ENCODE results near the gene ROR2. TPM values are rescaled to one million over a fixed set of nuclear protein-coding genes. Genes with fewer than 3 reads are reported as not detected.

ROR2 gene
- total and polyA plus RNA-seq, 7 donors = 0.46 to 81.7 (median 51.4) TPM

- H3K36me3 ChIP-seq = no peaks in the 10 kb centered on the region
- H3K27ac ChIP-seq = no peak overlapping the region
- no peak overlapping the region for H3K4me3 ChIP-seq
- TF ChIP-seq POLR2A (IDR thresholded peaks at IDR 0.05) = no peak
- no peak for TF ChIP-seq POLR2AphosphoS5 (IDR thresholded peaks at IDR 0.05)
- TF ChIP-seq EP300 (IDR thresholded peaks at IDR 0.05) = no peak
- no peak for TF ChIP-seq CTCF (IDR thresholded peaks at IDR 0.05)
- H3K9me3 ChIP-seq = peaks cover 0 to 1% (median 0%) of the 10 kb centered on the region in 4 donors
- H3K4me1 ChIP-seq = peaks cover 0 to under 1% (median under 1%) of the 10 kb centered on the region in 4 donors
- no peaks in the 10 kb centered on the region for H3K27me3 ChIP-seq
- no peak for DNase-seq
- intact Hi-C loops (cut with DNase I) = no loop called here
- 80 to 88% methylated on average over 1 of the region's 1 CpG for WGBS, 2 donors
Measured at GRCh38 chr9:91960367-91960766, 10.3 kb upstream of the ROR2 start.

- H3K27ac ChIP-seq = no peak overlapping the region
- peaks cover 0 to 12% (median 8%) of the 10 kb centered on the region in 4 donors for H3K4me1 ChIP-seq
- TF ChIP-seq POLR2A (IDR thresholded peaks at IDR 0.05) = no peak
- no peak for TF ChIP-seq POLR2AphosphoS5 (IDR thresholded peaks at IDR 0.05)
- no peak for TF ChIP-seq CTCF (IDR thresholded peaks at IDR 0.05)
- no peak for TF ChIP-seq EP300 (IDR thresholded peaks at IDR 0.05)
- DNase-seq = peak; percentile 86
- intact Hi-C loops (cut with DNase I) = no loop called here
- WGBS, 2 donors = 89% methylated on average over 5 of the region's 5 CpGs
- no peaks in the 10 kb centered on the region for H3K36me3 ChIP-seq
- H3K27me3 ChIP-seq = no peaks in the 10 kb centered on the region
- no peak overlapping the region for H3K4me3 ChIP-seq
- H3K9me3 ChIP-seq = peaks cover 0 to 1% (median 0%) of the 10 kb centered on the region in 4 donors
Measured at GRCh38 chr9:91958174-91958573, 8.1 kb upstream of the ROR2 start.

- TF ChIP-seq CTCF (IDR thresholded peaks at IDR 0.05) (peak; percentile 52 to 73 (median 65)), POLR2AphosphoS5 (IDR thresholded peaks at IDR 0.05) (no peak)
- WGBS, 2 donors = 19 to 27% methylated on average over 6 of the region's 6 CpGs
- Histone ChIP-seq H3K4me1 (peaks cover 0 to 23% (median 18%) of the 10 kb centered on the region in 4 donors), H3K27me3 (no peaks in the 10 kb centered on the region), H3K27ac (peak overlapping the region in 3 of 4 donors; percentile 19 to 55 (median 38)), H3K9me3 (no peaks in the 10 kb centered on the region), H3K4me3 (peak overlapping the region in 1 of 4 donors; percentile 24), H3K36me3 (no peaks in the 10 kb centered on the region)
- intact Hi-C loops (cut with DNase I) = loop anchor here (5.0 kb wide), 2 partner anchors 142 to 162 kb away; partner anchors contain the start of gene SPTLC1
- DNase-seq = peak; percentile 81
Measured at GRCh38 chr9:91954841-91955471, 4.9 kb upstream of the ROR2 start.

- TF ChIP-seq POLR2AphosphoS5 (IDR thresholded peaks at IDR 0.05) (no peak), CTCF (IDR thresholded peaks at IDR 0.05) (no peak), EP300 (IDR thresholded peaks at IDR 0.05) (no peak), POLR2A (IDR thresholded peaks at IDR 0.05) (no peak)
- H3K27me3 ChIP-seq = peaks cover 0 to 12% (median 0%) of the 10 kb centered on the region in 3 donors
- H3K27ac ChIP-seq = no peak overlapping the region
- no peaks in the 10 kb centered on the region for H3K9me3 ChIP-seq
- 83 to 93% methylated on average over 6 of the region's 6 CpGs for WGBS, 2 donors
- peaks cover 0 to 23% (median 18%) of the 10 kb centered on the region in 4 donors for H3K4me1 ChIP-seq
- intact Hi-C loops (cut with DNase I) = loop anchor here (5.0 kb wide), 2 partner anchors 144 to 164 kb away; partner anchors contain the start of gene SPTLC1
- no peak overlapping the region for H3K4me3 ChIP-seq
- no peaks in the 10 kb centered on the region for H3K36me3 ChIP-seq
- DNase-seq = no peak
Measured at GRCh38 chr9:91953718-91954117, 3.7 kb upstream of the ROR2 start.
